MCF 10A (cell line): ENCODE results near the gene SND1. TPM values are rescaled to one million over a fixed set of nuclear protein-coding genes. Genes with fewer than 3 reads are reported as not detected.

Source experiments
- BruUV-seq: library from RNA; stranded (reverse); fragments of 400-500 nt; replicated peaks from 2 replicates; lab custom pipeline; 2021; lab: Mats Ljungman, UMichigan
- CTCF ChIA-PET: fragments of 300-600 bp; sonication (Branson Sonifier 250); formaldehyde crosslinking; extraction: SDS; loops from one replicate; lab custom pipeline; 2021; ENCODE audit warnings: antibody characterized with exemption, inconsistent platforms; lab: Yijun Ruan, JAX
- POLR2A ChIA-PET: fragments of 300-600, 350-650 bp; sonication (Branson Sonifier 250); formaldehyde crosslinking; extraction: SDS; loops from one replicate; lab custom pipeline; 2020; ENCODE audit warnings: antibody characterized with exemption, inconsistent platforms; lab: Yijun Ruan, JAX
- DNase-seq: peaks from one replicate; pipeline ENCODE4 v3.0.0-alpha.2; 2018; ENCODE audit not compliant: unreplicated experiment
- H3K27ac Mint-ChIP-seq: one replicate; pipeline ENCODE4 v1.8.0; 2022; ENCODE audit warnings: mild to moderate bottlenecking, low read depth, mixed read lengths; ENCODE audit not compliant: unreplicated experiment
- H3K27me3 Mint-ChIP-seq: one replicate; pipeline ENCODE4 v1.8.0; 2022; ENCODE audit warnings: mixed read lengths; ENCODE audit not compliant: insufficient read depth, unreplicated experiment
- H3K36me3 Mint-ChIP-seq: one replicate; pipeline ENCODE4 v1.8.0; 2022; ENCODE audit warnings: mild to moderate bottlenecking, moderate library complexity, mixed read lengths; ENCODE audit not compliant: insufficient read depth, unreplicated experiment
- H3K4me1 Mint-ChIP-seq: one replicate; pipeline ENCODE4 v1.8.0; 2022; ENCODE audit warnings: mixed read lengths; ENCODE audit not compliant: insufficient read depth, unreplicated experiment
- H3K4me3 Mint-ChIP-seq: one replicate; pipeline ENCODE4 v1.8.0; 2022; ENCODE audit warnings: mild to moderate bottlenecking, moderate library complexity, mixed read lengths; ENCODE audit not compliant: unreplicated experiment
- H3K9me3 Mint-ChIP-seq: one replicate; pipeline ENCODE4 v1.8.0; 2022; ENCODE audit warnings: mixed read lengths; ENCODE audit not compliant: unreplicated experiment
- CTCF ChIP-seq: fragments of 200-600 bp; IDR thresholded peaks from one replicate; pipeline ENCODE4 v1.8.0; 2022; ENCODE audit warnings: antibody characterized with exemption, mild to moderate bottlenecking; ENCODE audit not compliant: unreplicated experiment
- intact Hi-C: fragments of 100-400 bp; cut with micrococcal nuclease; formaldehyde crosslinking; loops from 2 replicates; pipeline ENCODE4 v1.14.1; 2022
- microRNA-seq: library from miRNA; unstranded; fragments of <30 nt; microRNA quantifications from one replicate; pipeline ENCODE4 v1.2.0, GENCODE V29; 2022
- total RNA-seq: library from RNA; stranded (reverse); gene quantifications from 2 replicates; pipeline ENCODE4 v1.2.3, GENCODE V29; 2022

Gene SND1
- total RNA-seq, 1 experiment from 2014 or later = 297 TPM

GRCh38 chr7:128139406-128139805, 487.4 kb downstream of the SND1 start:
- H3K4me3 Mint-ChIP-seq = no peak overlapping the region
- ChIA-PET CTCF (interaction anchor here (0.6 to 6.6 kb wide), 2 partner anchors 14 to 70 kb away, joined by 3 to 188 read pairs; no protein-coding TSS in a partner anchor), POLR2A (no interaction called here)
- H3K27me3 Mint-ChIP-seq = peaks cover 36% of the 10 kb centered on the region
- no peaks in the 10 kb centered on the region for H3K9me3 Mint-ChIP-seq
- intact Hi-C loops = loop anchor here (5.0 kb wide), 1 partner anchor 183 kb away; no protein-coding TSS in a partner anchor
- BruUV-seq = no TSS peak
- H3K4me1 Mint-ChIP-seq = no peaks in the 10 kb centered on the region
- no peaks in the 10 kb centered on the region for H3K36me3 Mint-ChIP-seq
- no peak for TF ChIP-seq CTCF
- no peak overlapping the region for H3K27ac Mint-ChIP-seq
- DNase-seq = no peak

- H3K27ac Mint-ChIP-seq = no peak overlapping the region
- H3K9me3 Mint-ChIP-seq = no peaks in the 10 kb centered on the region
- POLR2A ChIA-PET = no interaction called here
- intact Hi-C loops = no loop called here
- peaks cover 5% of the 10 kb centered on the region for H3K4me1 Mint-ChIP-seq
- CTCF ChIA-PET = interaction anchor here (0.6 to 3.3 kb wide), 4 partner anchors 64 to 438 kb away, joined by 3 to 23 read pairs (median 4); no protein-coding TSS in a partner anchor
- no TSS peak for BruUV-seq
- TF ChIP-seq CTCF = no peak
- DNase-seq = no peak
- peaks cover 28% of the 10 kb centered on the region for H3K27me3 Mint-ChIP-seq
- no peaks in the 10 kb centered on the region for H3K36me3 Mint-ChIP-seq
- no peak overlapping the region for H3K4me3 Mint-ChIP-seq
These were observed 489.7 kb downstream of the SND1 start for GRCh38 chr7:128141683-128142195.

Small RNA genes within 50 kb of the gene (microRNA-seq; reads per million reads assigned to microRNA genes)
- gene MIR593 = not detected

Other genes with a start within 250 kb of the SND1 start
- gene GCC1, start 66.6 kb upstream of the SND1 start, total RNA-seq = 27.7 and 30.2 TPM in 2 replicates
- gene ARF5, start 63.8 kb upstream of the SND1 start, total RNA-seq = 109 and 133 TPM in 2 replicates
- 0.71 TPM in 1 of 2 replicates, not detected in the other for gene FSCN3, start 58.5 kb upstream of the SND1 start, total RNA-seq
- not detected in 2 replicates for gene PAX4, start 34.1 kb upstream of the SND1 start, total RNA-seq